CD4-positive, CD25-positive, alpha-beta regulatory T cell (primary cell): Measurements from ENCODE around the gene CD22. TPM values are rescaled to one million over a fixed set of nuclear protein-coding genes. Genes with fewer than 3 reads are reported as not detected.
A peak's percentile ranks its signal among the peaks of the same experiment; 100 is the strongest.

ENCODE experiments used
- ATAC-seq, 2 donors: fragments of 150-1000 bp; cut with Tn5 transposase; one replicate each; pipeline ENCODE4 v1.10.0; 2021; ENCODE audit warnings: low read depth in 2 of 2, moderate number of reproducible peaks in 2 of 2, moderate library complexity in 1 of 2
- DNase-seq, 3 donors: peaks; one replicate each; pipeline versions ENCODE4 v3.0.0 to v3.0.0-alpha.2; 2012 to 2022; ENCODE audit warnings: mixed read lengths in 1 of 3
- H3K27ac ChIP-seq: one replicate; pipeline ENCODE4 v1.7.0; 2013; ENCODE audit warnings: mild to moderate bottlenecking, low read length; ENCODE audit not compliant: insufficient read depth, poor library complexity, severe bottlenecking
- H3K27me3 ChIP-seq: one replicate; pipeline ENCODE4 v1.7.0; 2013; ENCODE audit warnings: low read length; ENCODE audit not compliant: control insufficient read depth, insufficient read depth
- H3K36me3 ChIP-seq: one replicate; pipeline ENCODE4 v1.7.0; 2013; ENCODE audit warnings: mild to moderate bottlenecking, low read length, moderate library complexity; ENCODE audit not compliant: control insufficient read depth, insufficient read depth
- H3K4me1 ChIP-seq: 2 replicates; pipeline ENCODE4 v1.7.0; 2013; ENCODE audit warnings: mild to moderate bottlenecking, low read length; ENCODE audit not compliant: insufficient read depth, control insufficient read depth, poor library complexity, severe bottlenecking
- H3K4me3 ChIP-seq: one replicate; pipeline ENCODE4 v1.7.0; 2013; ENCODE audit warnings: low read depth, mild to moderate bottlenecking, low read length, moderate library complexity
- H3K9me3 ChIP-seq, 2 experiments: 1 replicate in 1 of 2; 2 replicates in 1 of 2; pipeline ENCODE4 v1.7.0; 2013; ENCODE audit warnings: low read length in 2 of 2, mild to moderate bottlenecking in 1 of 2, moderate library complexity in 1 of 2; ENCODE audit not compliant: control insufficient read depth in 2 of 2
- H3K27ac Mint-ChIP-seq, 3 donors: one replicate each; pipeline ENCODE4 v1.8.0; 2020 to 2022; ENCODE audit warnings: mild to moderate bottlenecking in 3 of 3, mixed read lengths in 3 of 3, moderate library complexity in 2 of 3
- H3K27me3 Mint-ChIP-seq: one replicate; pipeline ENCODE4 v1.8.0; 2022; ENCODE audit warnings: mild to moderate bottlenecking, mixed read lengths
- H3K36me3 Mint-ChIP-seq: one replicate; pipeline ENCODE4 v1.8.0; 2020; ENCODE audit warnings: mixed read lengths
- H3K4me1 Mint-ChIP-seq, 4 donors: one replicate each; pipeline ENCODE4 v1.8.0; 2020 to 2022; ENCODE audit warnings: mixed read lengths in 4 of 4, mild to moderate bottlenecking in 1 of 4
- H3K4me3 Mint-ChIP-seq, 4 donors: one replicate each; pipeline ENCODE4 v1.8.0; 2020 to 2022; ENCODE audit warnings: mild to moderate bottlenecking in 4 of 4, mixed read lengths in 4 of 4, moderate library complexity in 3 of 4
- H3K9me3 Mint-ChIP-seq, 7 donors: one replicate each; pipeline ENCODE4 v1.8.0; 2020 to 2022; ENCODE audit warnings: mixed read lengths in 7 of 7, mild to moderate bottlenecking in 3 of 7, moderate library complexity in 2 of 7
- polyA plus RNA-seq, 4 donors: library from polyadenylated mRNA; unstranded; fragments of 300-500 nt; fragmentation: Illumina TruSeq; gene quantifications; one replicate each; pipeline ENCODE4 v1.2.3, GENCODE V29; 2021
- total RNA-seq: library from RNA; stranded (reverse); gene quantifications from one replicate; pipeline ENCODE4 v1.2.3, GENCODE V29; 2022

Gene CD22
- total and polyA plus RNA-seq, 5 donors from 2014 or later: 0.15 to 3.3 (median 1.1) TPM; not detected in 1

- H3K27me3 Mint-ChIP-seq: no peaks in the 10 kb centered on the region
- no peak overlapping the region for H3K27ac Mint-ChIP-seq
- Histone ChIP-seq H3K36me3 (no peaks in the 10 kb centered on the region), H3K27ac (no peak overlapping the region), H3K4me3 (no peak overlapping the region), H3K27me3 (no peaks in the 10 kb centered on the region), H3K9me3 (no peaks in the 10 kb centered on the region), H3K4me1 (no peaks in the 10 kb centered on the region)
- H3K36me3 Mint-ChIP-seq: no peaks in the 10 kb centered on the region
- H3K9me3 Mint-ChIP-seq: no peaks in the 10 kb centered on the region
- no peaks in the 10 kb centered on the region for H3K4me1 Mint-ChIP-seq
- H3K4me3 Mint-ChIP-seq: no peak overlapping the region
- DNase-seq (no peak), ATAC-seq (no peak)
Measured at GRCh38 chr19:35315883-35316282, 13.1 kb upstream of the CD22 start.

DNA sequence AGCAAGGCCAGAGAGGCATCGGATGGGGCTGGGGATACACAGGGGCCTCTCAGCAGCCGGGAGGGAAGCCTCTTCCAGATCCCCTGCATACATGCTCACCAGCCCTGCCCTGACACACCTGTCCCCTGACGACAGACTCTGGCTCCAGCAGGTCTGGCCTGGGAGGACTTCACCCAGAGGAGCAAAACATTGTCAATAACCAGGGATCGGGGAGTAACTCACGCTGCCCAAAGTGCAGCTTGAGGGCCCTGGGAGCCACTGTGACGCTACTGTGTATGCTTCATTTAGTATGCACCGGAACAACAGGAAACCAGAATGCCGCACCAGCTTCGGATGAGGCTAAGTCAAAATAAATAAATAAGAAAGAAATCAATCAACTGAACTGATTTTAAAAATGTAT is 12.4 kb upstream of the CD22 start:
- H3K4me3 ChIP-seq: no peak overlapping the region
- peaks cover 0 to 1% (median 0%) of the 10 kb centered on the region in 7 donors for H3K9me3 Mint-ChIP-seq
- no peaks in the 10 kb centered on the region for H3K36me3 Mint-ChIP-seq
- no peaks in the 10 kb centered on the region for H3K9me3 ChIP-seq
- H3K4me1 ChIP-seq: no peaks in the 10 kb centered on the region
- ATAC-seq: no peak
- no peak for DNase-seq
- no peak overlapping the region for H3K27ac Mint-ChIP-seq
- no peaks in the 10 kb centered on the region for H3K27me3 ChIP-seq
- no peaks in the 10 kb centered on the region for H3K27me3 Mint-ChIP-seq
- no peak overlapping the region for H3K27ac ChIP-seq
- H3K4me3 Mint-ChIP-seq: no peak overlapping the region
- no peaks in the 10 kb centered on the region for H3K36me3 ChIP-seq
- no peaks in the 10 kb centered on the region for H3K4me1 Mint-ChIP-seq

GRCh38 chr19:35317464-35318043 is 11.4 kb upstream of the CD22 start:
- H3K4me1 Mint-ChIP-seq: no peaks in the 10 kb centered on the region
- DNase-seq (no peak), ATAC-seq (no peak)
- H3K9me3 Mint-ChIP-seq: peaks cover 0 to 4% (median 0%) of the 10 kb centered on the region in 7 donors
- Histone ChIP-seq H3K4me1 (no peaks in the 10 kb centered on the region), H3K4me3 (no peak overlapping the region), H3K27me3 (peaks cover 4% of the 10 kb centered on the region), H3K27ac (no peak overlapping the region), H3K9me3 (peaks cover 2 to 3% of the 10 kb centered on the region in 2 experiments), H3K36me3 (no peaks in the 10 kb centered on the region)
- H3K27ac Mint-ChIP-seq: peak overlapping the region in 1 of 3 donors; percentile 85
- no peaks in the 10 kb centered on the region for H3K36me3 Mint-ChIP-seq
- H3K27me3 Mint-ChIP-seq: no peaks in the 10 kb centered on the region
- no peak overlapping the region for H3K4me3 Mint-ChIP-seq

- Histone ChIP-seq H3K27me3 (peaks cover 4% of the 10 kb centered on the region), H3K4me1 (no peaks in the 10 kb centered on the region), H3K36me3 (no peaks in the 10 kb centered on the region), H3K9me3 (peaks cover 2 to 3% of the 10 kb centered on the region in 2 experiments), H3K4me3 (no peak overlapping the region), H3K27ac (no peak overlapping the region)
- H3K4me3 Mint-ChIP-seq: no peak overlapping the region
- peaks cover 0 to 4% (median 0%) of the 10 kb centered on the region in 7 donors for H3K9me3 Mint-ChIP-seq
- DNase-seq (no peak), ATAC-seq (peak; percentile 56 to 59)
- no peak overlapping the region for H3K27ac Mint-ChIP-seq
- H3K27me3 Mint-ChIP-seq: no peaks in the 10 kb centered on the region
- no peaks in the 10 kb centered on the region for H3K4me1 Mint-ChIP-seq
- no peaks in the 10 kb centered on the region for H3K36me3 Mint-ChIP-seq
Measured at GRCh38 chr19:35318679-35319448, 10.1 kb upstream of the CD22 start.

- H3K4me3 Mint-ChIP-seq: no peak overlapping the region
Measured at GRCh38 chr19:35320065-35320713, 8.8 kb upstream of the CD22 start.

GRCh38 chr19:35321291-35321690 is 7.7 kb upstream of the CD22 start:
- Histone ChIP-seq H3K4me3 (no peak overlapping the region), H3K27me3 (peaks cover 4% of the 10 kb centered on the region), H3K27ac (no peak overlapping the region), H3K36me3 (no peaks in the 10 kb centered on the region), H3K4me1 (no peaks in the 10 kb centered on the region), H3K9me3 (peaks cover 2 to 3% of the 10 kb centered on the region in 2 experiments)
- DNase-seq: no peak
- no peaks in the 10 kb centered on the region for H3K27me3 Mint-ChIP-seq
- H3K4me3 Mint-ChIP-seq: no peak overlapping the region
- no peak overlapping the region for H3K27ac Mint-ChIP-seq
- ATAC-seq: no peak
- H3K4me1 Mint-ChIP-seq: no peaks in the 10 kb centered on the region
- H3K9me3 Mint-ChIP-seq: peaks cover 0 to 4% (median 0%) of the 10 kb centered on the region in 7 donors
- no peaks in the 10 kb centered on the region for H3K36me3 Mint-ChIP-seq

More at GRCh38 chr19:35320065-35320713, 8.8 kb upstream of the CD22 start:
- no peak overlapping the region for H3K27ac Mint-ChIP-seq
- DNase-seq (no peak), ATAC-seq (peak in 1 of 2 donors; percentile 22)
- no peaks in the 10 kb centered on the region for H3K36me3 ChIP-seq
- no peaks in the 10 kb centered on the region for H3K4me1 Mint-ChIP-seq
- H3K27me3 Mint-ChIP-seq: no peaks in the 10 kb centered on the region
- H3K4me3 ChIP-seq: no peak overlapping the region
- peaks cover 0 to 4% (median 0%) of the 10 kb centered on the region in 7 donors for H3K9me3 Mint-ChIP-seq
- peaks cover 4% of the 10 kb centered on the region for H3K27me3 ChIP-seq
- H3K9me3 ChIP-seq: peaks cover 2 to 3% of the 10 kb centered on the region in 2 experiments
- no peaks in the 10 kb centered on the region for H3K36me3 Mint-ChIP-seq
- H3K4me1 ChIP-seq: no peaks in the 10 kb centered on the region
- H3K27ac ChIP-seq: no peak overlapping the region

DNA sequence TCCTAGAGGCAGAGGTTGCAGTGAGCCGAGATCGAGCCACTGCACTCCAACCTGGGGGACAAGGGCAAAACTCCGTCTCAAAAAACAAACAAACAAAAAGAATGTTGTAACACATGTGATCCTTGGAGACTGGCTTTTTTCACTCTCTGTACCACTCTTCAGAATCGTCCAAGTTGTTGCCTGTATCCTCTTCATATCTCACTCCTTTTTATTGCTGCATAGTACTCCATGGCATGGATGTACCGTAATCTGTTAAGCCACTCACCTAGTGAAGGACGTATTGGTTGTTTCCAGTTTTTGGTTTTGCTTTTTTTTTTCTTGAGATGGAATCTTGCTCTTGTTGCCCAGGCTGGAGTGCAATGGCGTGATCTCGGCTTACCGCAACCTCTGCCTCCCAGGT is 7.0 kb upstream of the CD22 start:
- H3K9me3 Mint-ChIP-seq: peaks cover 0 to 4% (median 0%) of the 10 kb centered on the region in 7 donors
- H3K9me3 ChIP-seq: peaks cover 2 to 3% of the 10 kb centered on the region in 2 experiments
- H3K4me3 ChIP-seq: no peak overlapping the region
- ATAC-seq: no peak
- no peak overlapping the region for H3K27ac Mint-ChIP-seq
- H3K4me1 ChIP-seq: no peaks in the 10 kb centered on the region
- no peaks in the 10 kb centered on the region for H3K36me3 Mint-ChIP-seq
- no peak overlapping the region for H3K4me3 Mint-ChIP-seq
- H3K4me1 Mint-ChIP-seq: no peaks in the 10 kb centered on the region
- H3K27me3 Mint-ChIP-seq: no peaks in the 10 kb centered on the region
- no peaks in the 10 kb centered on the region for H3K36me3 ChIP-seq
- H3K27me3 ChIP-seq: peaks cover 4% of the 10 kb centered on the region
- no peak for DNase-seq
- no peak overlapping the region for H3K27ac ChIP-seq
